GM19452 (cell line): ENCODE results near the gene A1CF.
"Not testable (repeated sequence)": the region's sequence is repeated elsewhere in the genome, so short reads cannot be mapped to it uniquely, and the experiment has no call there.

Experiments used
- ATAC-seq: cut with Tn5 transposase; IDR thresholded peaks from one replicate; pipeline ENCODE4 v1.9.1; 2021; ENCODE audit not compliant: unreplicated experiment

The A1CF gene, protein sequence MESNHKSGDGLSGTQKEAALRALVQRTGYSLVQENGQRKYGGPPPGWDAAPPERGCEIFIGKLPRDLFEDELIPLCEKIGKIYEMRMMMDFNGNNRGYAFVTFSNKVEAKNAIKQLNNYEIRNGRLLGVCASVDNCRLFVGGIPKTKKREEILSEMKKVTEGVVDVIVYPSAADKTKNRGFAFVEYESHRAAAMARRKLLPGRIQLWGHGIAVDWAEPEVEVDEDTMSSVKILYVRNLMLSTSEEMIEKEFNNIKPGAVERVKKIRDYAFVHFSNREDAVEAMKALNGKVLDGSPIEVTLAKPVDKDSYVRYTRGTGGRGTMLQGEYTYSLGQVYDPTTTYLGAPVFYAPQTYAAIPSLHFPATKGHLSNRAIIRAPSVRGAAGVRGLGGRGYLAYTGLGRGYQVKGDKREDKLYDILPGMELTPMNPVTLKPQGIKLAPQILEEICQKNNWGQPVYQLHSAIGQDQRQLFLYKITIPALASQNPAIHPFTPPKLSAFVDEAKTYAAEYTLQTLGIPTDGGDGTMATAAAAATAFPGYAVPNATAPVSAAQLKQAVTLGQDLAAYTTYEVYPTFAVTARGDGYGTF

DNA sequence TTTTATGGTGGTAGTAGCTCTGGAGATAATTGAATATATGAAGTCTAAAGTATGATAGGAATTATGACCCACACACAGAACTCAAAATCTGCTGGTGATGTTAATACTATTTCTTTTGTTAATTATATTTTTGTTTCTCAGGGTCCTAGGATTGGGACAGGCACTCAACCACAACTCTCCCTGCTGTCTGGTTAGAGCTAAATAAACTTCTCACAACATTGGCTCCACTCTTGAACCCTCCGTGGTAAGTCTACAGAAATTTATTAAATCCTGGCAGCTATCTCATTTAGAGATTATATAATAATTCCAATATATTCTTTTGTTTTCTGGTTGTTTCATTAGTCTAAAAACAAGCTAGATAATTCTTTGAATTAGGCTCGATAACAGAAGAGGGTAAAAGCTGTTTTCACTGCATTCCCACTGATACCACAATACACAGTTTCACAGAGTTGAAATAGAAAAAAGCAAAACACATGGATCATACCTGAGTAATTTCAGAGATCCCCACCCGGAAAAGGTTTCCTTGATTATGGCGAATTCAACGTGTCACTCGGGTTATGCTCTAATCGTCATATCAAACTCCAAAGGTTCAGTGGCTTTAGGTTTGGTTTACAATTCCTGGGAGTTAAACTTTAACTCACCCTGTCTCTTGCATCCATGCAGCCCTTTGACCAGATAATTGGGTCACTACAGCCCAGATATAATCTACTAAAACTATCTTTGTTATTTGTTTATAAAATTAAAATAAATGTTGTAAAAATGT lies at the start of gene A1CF:
Gene A1CF (minus strand): TSS at position 531 of the 763 bp plus-strand sequence. CDS start 25,687 bp downstream, outside the sequence.
- ATAC-seq = no peak

DNA sequence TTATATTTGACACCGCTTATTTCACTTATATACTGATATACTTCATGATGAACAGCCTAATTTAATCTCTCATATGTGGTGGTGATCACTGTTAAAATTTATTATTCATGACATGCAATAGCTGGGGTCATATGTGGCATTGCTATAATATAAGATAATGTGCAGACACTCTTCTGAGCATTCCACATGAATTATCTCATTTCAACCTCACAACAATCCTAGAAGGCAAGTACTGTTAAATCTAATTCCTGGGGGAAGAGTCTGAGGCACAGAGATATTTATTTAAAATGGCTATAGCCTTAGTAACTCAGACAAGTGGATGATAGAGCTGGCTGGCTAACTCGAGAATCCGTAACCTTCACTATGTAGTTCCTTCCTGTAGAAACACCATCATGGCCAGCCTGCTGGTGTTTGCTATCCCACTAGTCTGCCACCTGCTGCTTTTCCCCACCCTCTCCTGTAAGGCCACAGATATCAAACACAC lies 46.6 kb upstream of the A1CF start:
- ATAC-seq = no peak

DNA sequence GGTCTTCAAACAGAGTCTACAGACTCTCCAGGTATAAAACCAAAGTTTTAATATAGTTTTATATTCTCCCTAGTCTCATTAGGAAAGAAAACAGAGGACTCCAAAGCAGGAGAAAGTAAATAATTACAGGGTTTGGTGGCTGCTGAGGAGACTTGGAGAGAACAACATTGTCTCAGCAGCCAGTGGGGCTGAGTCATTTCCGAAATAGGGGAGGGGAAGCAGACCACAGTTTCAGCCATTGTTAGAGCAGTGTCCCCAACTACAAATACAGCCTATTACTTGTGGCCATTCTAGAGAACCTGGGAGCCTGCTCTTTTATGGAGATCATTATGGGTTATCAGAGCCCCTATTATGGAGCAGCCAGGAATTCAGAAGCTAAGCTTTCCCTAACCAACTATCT lies 44.2 kb upstream of the A1CF start:
- ATAC-seq = no peak

DNA sequence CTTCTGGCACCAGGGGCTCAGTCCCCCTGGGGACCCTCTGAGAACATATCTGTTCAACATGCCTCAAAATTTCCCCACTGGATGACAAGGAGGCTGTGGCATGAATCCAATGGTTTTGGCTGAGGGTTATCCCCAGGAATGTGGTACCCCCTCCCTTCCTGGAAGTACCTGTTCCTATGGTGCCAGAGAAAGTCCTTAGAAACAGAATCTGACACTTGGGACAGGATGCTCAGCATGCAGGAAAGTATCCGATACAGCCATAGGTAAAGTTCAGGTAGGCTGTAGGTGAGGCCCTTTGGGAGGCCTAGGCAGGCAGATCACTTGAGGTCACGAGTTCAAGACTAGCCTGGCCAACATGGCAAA lies 42.7 kb upstream of the A1CF start:
- ATAC-seq = no peak

DNA sequence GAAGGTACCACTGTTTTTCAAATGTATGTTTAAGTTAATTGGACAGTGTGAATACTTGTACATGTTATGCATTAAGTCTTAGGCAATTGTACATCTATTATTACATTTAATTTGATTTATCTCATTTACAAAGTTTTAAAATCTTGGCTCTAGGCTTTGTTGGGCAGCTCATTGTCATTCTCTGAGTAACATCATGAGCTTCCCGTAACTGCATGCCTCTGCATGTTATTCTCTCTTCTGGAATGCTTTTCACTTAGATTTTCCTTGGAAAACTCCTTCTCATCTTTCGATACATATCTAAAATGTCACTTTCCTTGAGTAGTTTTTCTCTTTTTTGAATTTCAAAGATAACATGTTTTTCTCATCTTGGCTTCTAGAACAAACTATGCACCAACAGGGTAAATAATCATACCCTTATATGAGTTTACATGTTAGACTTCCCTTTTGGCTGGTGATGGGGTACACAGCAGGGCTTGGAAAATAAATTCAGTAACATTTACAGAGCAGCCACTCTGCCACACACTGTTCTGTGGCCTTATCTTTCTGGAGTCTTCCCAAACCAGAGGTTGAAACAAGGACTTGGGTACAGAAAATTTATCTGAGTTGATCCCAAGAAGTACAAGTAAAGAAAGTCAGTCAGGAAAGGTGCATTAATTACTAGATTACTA lies 42.2 kb upstream of the A1CF start:
- ATAC-seq = no peak

DNA sequence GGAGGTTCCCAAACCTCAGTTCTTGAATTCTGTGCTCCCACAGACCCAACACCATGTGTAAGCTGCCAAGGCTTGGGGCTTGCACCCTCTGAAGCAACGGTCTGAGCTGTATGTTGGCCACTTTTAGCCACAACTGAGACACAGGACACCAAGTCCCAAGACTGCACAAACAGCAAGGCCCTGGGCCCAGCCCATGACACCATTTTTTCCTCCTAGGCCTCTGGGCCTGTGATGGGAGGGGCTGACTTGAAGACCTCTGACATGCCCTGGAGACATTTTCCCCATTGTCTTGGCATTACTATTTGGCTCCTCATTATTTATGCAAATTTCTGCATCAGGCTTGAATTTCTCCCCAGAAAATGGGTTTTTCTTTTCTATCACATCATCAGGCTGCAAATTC lies 38.0 kb upstream of the A1CF start:
- not testable (repeated sequence) for ATAC-seq

DNA sequence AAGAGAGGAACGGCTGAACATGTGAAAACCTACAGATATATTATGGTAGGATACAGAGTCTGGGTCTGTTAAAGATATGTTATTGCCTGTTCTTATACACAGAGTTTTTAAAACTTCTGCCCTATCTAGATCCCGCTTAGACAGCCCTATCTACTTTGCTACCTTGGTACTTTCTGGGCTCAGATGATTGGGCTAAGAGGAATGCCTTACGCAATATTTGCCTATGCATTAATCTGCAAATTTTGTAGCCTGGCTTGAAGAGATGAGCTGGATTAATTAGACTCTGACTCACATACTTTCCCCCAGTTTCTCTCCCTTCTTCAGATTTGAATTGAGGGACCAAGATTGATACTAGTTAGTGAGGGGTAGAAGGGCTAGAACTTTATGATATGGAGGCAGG lies 33.6 kb upstream of the A1CF start:
- ATAC-seq = no peak

DNA sequence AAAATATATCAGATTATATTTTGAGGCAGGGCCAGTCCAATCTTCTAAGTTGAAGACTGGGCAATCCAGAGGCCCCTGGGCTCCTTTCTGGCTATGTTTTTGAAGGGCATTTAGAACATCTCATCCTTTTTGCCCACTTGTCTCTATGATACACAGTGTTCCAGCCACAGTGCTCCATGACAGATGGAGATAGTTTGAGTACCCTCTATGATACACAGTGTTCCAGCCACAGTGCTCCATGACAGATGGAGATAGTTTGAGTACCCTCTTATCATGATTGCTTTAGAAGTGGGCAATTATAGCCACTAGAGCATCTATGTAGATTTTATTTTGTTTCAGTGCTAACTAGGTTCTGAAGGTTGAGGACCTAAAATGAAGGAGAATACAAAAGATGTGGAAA lies 33.1 kb upstream of the A1CF start:
- no peak for ATAC-seq

DNA sequence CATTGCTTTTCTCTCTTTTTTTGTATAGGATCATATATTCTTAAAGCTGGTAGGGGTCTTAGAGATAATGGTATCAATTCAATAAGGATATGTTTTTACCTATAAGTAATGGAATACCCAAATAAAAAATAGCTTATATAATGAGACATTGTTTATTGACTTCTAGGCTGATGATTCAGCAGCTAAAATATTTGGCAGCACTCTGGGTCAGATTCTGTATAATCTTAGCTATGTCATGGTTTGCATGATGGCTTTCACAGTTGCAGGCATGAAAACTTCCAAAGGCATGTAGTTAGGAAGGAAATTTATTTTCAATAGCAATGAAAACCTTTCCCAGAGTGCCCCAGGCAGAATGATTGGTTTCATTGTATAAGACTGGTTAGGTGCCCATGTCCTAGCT lies 32.1 kb upstream of the A1CF start:
- no peak for ATAC-seq

DNA sequence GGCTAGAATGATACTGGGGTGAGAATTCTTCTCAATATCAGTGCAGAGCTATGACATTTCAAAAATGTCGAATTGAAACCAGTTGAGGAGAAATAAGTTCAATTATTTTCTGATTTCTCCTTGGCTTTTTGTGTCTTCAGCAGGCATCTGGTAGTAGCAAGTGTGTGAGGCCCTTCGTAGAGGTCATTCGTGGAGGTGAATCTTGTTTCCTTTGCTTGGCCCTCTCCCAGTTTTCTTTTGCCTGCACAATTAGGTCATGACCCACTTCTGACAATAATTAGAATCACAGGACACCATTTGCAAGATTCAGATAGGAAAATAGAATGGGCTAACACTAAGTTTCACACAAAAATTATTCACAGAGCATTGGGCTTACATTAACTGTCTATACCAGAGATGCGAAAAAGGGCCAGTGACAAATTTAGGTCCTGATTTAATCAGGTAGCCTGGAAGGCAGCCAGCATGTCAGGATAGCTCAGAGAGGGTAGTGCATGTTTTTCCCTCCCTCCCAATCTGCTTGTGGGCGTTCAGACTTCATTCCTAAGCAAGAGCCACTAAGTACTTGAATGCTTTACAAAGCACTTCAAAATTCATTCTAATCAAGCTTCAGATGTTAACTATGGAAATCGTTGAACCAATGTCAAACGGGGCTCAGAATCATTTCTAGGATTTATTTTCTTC lies 24.0 kb upstream of the A1CF start:
- ATAC-seq = no peak

DNA sequence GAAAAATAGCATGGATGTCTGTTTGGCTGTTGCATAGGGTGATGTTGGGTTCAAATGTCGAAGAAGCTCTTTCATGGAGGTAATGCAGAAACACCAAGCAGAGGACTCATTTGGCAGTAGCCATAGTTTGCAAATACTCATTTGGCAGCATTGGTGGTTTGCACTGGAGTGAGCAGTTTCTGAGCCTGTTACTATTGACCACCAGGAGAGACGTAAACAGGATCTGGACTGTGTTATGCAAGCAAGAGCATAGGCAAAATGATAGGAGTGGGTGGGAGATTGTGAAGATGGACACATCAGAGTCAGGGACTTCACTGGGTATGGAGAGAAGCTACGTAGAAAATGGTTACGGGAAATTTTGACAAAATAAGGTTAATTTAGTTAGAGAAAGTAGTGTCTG lies 22.9 kb upstream of the A1CF start:
- no peak for ATAC-seq

DNA sequence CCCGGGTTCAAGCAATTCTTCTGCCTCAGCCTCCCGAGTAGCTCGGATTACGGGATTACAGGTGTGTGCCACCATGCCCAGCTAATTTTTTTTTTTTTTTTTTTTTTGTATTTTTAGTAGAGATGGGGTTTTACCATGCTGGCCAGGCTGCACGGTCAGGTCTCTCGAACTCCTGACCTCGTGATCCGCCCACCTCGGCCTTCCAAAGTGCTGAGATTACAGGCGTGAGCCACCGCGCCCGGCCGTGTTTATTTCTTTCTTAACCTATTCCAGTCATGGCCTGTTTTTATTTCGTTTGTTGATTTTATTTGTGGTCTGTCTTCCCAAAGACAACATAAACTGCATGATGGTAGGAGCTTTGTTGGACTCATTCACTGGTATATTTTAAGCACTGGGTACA lies 20.4 kb upstream of the A1CF start:
- ATAC-seq = not testable (repeated sequence)

DNA sequence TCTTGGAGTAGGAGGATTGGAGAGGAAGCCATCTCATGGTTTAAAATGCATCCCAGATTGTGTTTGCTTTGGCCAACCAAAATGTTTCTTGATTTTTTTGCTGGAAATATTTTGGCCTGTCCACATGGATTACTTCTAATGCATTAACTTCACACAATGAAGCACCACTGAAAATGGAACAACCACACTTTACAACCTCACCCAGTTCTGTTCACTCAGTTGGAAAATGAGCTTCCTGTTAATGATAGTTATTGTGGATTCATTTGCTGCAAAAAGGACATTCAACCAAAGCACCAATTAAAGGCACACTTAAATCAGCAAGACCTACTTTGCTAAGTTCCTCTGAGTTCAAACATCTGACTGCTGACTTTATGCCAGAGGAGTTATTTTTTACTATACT lies 11.3 kb upstream of the A1CF start:
- no peak for ATAC-seq

DNA sequence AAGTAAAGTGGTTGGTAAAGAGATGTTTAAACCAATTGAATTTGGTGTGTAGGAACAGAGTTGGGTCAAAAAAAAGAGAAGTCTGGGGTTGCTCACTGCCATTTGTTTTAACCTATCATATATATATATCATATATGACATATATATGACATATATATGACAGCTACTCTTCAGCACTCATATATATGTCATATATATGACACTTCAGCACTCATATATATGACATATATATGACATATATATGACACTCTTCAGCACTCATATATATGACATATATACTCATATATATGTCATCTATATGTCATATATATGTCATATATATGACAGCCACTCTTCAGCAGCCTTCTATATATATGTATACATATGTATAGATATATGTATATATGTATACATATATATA lies 8.9 kb upstream of the A1CF start:
- ATAC-seq = no peak

DNA sequence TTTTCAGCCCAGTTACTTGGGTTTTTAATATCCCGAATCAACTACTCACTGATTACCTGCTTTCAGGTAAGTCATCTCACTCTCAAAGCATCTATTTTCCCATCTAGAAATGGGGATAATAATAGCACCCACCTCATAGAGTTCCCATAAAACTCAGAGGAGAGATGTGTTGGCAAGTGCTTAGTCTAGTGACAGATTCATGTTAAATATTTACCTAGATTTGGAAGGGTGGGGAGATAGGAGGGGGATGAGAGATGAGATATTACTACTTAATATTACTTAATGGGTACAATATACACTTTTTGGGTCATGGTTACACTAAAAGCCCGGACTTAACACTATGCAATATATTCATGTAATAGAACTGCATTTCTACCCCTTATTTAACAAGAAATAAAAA lies 7.0 kb upstream of the A1CF start:
- no peak for ATAC-seq

DNA sequence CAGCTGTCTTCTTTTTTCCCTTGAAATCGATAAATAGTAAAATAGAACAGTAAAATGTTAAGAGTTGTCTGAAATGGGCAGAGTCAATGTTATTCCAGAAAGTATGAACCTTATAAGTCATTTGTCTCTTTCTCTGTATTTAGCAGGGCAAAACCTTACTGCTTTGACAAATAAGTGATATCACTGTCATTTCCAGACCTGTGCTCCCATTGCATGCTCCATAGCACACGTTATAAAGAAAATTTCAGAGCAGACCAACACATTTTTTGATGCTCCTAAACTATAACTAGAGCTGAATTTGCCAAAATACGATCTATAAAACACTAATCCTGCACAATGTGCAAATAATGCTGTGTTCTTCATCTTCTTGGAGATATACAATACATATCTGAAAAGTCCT lies 1.1 kb downstream of the A1CF start:
- no peak for ATAC-seq

DNA sequence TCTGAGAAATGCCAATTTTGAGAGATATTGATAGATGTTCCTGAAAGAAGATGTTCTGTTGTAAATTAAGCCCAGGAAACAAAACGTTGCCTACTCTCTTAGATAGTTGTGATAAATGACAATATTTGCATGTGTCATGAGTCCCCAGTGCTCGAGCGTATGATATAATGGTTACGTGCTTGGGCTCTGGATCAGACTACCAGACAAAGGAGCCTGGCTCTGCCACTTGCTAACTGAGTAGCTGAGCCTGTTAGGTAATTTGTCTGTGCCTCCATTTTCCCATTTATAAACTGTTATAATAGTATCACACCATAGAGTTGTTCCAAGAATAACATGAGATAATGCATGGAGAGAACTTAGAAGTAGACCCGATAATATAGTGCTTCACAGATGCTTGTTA lies 1.8 kb downstream of the A1CF start:
- ATAC-seq = no peak

DNA sequence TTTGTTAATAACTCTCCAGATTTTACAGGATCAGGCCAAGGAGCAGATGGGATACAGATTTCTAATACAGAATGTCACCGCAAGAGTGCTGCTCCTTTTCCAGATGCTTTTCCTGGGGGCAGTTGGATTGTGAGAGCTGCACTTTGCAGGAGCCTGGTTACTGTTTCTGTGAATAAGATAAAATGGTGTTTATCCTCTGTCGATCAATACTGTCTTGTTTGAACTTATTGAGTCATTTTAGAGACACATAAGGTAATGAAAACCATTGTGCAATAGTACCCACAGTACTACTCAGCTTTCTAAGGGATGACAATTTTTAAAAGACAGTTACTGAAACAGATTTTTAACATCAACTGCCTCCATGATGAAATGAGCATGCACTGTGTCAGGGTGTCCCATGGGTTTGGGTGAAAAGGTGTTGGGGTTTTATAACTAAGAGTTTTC lies 2.9 kb downstream of the A1CF start:
- ATAC-seq = no peak

DNA sequence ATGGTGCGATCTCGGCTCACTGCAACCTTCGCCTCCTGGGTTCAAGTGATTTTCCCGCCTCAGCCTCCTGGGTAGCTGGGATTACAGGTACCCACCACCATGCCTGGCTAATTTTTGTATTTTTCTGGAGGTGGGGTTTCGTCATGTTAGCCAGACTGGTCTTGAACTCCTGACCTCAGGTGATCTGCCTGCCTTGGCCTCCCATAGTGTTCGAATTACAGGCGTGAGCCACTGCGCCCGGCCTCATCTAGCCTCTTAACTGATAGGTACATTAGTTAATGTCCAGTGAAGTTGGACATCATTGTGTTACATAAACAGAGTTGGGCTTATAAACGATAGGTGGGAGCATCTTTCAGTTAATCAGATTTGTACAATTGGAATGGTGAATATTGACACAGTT lies 4.4 kb downstream of the A1CF start:
- ATAC-seq = not testable (repeated sequence)

DNA sequence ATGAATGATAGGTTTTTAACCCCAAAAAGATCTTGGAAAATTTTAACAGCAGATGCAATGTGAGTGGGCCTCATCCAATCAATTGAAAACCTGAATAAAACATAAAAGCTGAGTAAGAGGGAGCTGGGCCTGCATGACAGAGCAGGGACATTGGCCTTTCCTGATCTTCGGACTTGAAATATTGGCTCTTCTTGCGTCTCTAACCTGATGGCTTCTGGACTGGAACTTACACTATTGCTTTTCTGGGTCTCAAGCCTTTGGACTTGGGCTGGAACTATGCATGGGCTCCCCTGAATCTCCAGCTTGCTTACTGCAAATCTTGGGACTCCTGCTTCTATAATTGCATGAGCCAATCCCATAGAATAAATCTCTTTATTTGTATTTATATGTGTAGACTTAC lies 9.0 kb downstream of the A1CF start:
- no peak for ATAC-seq

DNA sequence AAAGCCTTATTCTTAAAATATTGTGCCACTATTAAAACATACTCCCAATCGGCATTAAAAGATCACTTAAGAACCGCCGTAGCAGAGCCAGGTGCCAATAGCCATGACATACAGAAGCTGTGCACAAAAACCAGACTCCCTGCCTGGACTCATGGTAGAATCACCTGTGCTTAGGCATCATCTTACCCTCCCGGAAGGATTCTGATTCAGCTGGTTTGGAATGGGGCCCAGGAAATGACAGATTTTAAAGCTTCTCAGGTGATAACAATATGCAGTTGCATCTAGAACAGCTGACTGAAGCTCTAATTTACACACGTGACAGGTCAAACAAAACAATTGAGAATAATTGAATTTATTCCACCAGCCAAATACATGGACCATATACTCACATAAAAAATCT lies 10.7 kb downstream of the A1CF start:
- ATAC-seq = no peak
